GM19397 (cell line): Measurements from ENCODE around the gene CCL2.

ENCODE experiments used
- ATAC-seq: cut with Tn5 transposase; IDR thresholded peaks from one replicate; pipeline ENCODE4 v1.9.1; 2021; ENCODE audit warnings: mild to moderate bottlenecking, moderate library complexity; ENCODE audit not compliant: unreplicated experiment

CCL2 gene

DNA sequence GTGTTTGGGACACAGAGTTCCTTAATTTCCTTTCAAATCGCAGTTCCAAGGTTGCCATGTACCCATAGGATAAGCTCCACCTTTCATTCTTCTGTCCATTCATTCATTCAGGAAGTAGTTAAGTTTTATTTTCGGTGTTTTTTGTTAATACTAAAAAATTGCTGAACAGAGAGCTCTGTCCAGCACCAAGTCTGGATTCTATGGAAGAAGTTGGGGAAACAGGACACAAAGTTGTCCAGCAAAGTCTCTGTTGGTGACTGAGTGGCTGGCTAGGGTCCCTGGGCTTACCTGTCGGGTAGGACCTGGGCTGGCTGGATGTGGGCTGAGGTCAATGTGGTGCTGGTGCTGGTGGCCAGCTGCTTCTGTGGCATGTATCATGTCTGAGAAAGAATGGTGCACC, 17.6 kb upstream of the CCL2 start:
- ATAC-seq = no peak

DNA sequence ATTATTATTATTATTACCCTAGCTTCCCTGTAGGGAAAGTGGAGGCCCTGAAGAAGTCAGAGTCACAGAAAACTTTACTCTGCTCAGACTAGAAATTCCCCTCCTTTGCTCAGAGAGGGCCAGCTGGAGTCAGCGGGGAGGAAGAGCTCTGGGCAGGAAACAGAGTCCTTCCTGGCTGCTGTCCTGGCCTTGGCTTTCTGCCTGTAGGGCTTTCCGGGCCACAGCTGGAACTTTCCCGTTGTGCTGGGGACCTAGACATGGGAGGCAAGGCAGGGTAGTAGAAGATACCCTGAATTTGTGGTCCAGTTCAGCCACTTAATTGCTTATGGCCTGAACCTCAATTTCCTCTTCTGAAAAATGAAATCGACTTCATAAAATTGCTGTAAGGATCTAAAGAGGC, 14.0 kb upstream of the CCL2 start:
- ATAC-seq = no peak

DNA sequence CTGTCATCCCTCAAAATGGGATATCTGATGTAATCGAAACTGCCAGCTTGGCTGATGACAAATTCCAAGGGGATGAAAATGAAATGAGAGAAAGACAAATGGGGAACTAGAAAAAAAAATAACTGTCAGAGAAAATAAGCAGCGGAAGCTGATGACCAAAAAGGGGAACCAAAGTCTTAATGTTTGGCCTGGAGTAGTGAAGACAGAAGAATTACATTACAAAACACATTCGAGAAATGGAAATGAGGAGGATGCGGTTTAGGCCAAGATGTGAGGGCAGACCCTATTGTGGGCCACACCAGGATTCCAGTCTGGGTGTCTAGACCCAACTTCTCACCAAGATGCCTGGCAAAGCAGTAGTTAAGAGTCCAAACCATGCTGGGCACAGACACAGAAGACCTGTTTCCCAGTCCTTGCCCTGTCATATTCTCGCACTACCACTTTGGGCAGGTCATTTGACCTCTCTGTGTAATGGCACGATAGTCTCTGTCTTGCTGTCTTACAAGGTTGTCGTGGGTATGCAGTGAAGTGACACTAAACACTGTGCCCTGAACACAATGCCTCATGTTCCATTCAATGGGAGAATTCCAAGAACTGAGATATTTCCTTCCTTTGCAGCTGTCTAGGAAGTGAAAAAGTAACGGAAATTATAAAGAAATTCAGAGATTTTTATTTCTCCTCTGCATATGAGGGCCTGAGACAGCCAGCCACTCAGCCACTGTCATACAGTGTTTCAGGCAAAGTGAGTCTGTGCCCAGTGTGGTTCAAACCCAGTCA, 12.3 kb upstream of the CCL2 start:
- no peak for ATAC-seq

DNA sequence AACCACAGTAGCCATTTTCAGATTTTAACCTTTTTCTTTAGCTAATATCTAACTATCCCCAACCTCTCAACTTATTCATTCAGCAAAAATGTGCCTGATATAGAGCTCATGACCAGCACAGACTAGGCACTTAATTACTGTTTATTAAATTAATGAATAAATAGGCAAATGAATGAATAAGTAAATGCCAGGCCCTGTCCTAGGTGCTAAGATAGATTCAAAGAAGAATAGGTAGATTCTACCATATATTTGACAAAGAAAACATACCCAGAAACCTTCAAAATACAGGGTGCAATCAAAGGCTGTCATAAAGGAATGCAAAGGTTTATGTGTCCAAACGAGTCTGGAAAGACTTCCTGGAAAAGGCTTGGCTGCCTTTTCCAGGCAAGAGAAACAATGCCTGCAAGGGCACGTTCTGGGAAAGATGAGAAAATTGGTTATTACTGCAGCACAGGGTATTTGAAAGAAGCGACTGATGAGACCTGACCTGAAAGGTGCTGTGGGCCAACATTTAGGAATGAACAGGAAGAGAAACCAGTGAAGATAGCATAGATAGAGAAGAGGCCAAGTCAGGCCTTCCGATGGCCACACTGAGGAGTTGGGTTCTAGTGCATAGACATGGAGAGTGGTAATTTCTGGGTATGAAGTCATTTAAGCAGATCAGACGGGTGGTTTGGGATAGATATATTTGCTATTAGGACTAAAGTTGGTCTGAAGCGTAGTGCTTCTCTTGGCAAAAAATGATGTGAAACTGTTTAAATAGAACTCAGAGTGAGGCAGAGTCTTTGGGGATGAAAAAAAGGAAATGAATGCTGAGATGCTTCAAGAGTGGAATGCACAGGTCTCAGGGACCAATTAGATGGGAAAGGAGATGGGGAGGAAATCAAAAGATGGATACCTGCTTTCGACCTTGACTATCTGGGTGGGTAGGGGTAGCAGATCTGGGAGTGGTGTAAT, 11.4 kb upstream of the CCL2 start:
- no peak for ATAC-seq

DNA sequence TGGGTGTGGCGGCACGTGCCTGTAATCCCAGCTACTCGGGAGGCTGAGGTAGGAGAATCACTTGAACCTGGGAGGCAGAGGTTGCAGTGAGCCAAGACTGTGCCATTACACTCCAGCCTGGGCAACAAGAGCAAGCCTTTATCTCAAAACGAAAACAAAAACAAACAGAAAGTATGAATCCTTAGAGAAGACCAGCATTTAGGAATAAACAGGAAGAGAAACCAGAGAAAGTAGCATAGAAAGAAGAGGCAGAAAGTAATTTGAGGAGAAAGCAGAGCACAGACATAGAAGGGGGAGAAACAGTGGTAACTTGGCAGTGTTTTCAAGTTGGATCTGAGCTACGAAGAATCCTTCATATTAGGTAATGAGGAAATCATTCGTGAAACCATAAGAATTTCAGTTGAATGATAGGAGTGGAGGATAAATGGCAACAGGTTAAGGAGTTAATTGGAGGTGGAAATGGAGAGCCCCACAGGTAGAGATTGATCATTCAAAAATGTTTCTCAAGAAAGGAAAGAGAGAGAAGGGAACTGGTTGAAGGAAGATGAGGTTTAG, 9.7 kb upstream of the CCL2 start:
- ATAC-seq = no peak

DNA sequence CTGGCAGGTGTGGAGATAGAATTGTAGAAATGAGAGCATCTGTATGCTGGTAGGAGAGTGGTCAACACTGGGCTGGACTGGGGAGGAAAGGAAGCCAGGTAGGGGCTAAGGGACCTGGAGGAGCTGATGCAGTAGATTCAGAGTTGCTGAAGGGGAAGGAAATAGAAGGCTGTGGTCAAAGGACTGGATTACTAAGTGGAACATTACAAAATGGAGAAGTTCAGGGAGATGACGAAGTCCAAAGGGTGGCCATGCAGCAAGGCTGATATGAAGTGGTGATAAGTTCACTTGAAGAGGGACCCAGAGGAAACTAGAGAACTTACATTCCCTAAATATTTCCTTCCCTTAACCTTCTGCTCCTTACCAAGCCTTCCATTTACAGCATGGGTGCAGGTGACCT, 8.6 kb upstream of the CCL2 start:
- ATAC-seq = no peak

DNA sequence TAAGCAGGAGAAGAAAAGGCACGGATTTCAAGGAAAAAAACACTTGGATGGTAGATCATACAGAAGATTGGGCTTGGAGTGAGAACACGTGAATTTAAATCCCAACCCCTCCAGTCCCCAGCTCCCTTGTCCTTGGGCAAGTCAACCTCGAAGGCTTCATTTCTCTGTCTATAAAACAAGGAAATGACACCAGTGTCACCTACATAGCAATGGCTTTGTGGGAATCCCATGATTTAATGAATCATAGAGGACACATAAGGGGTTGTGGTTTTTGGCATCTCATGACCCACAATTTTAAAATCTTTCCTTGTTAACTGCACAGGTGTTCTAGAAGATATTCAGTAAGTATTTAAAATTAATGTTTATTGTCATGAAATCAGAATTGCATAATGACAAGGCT, 8.2 kb upstream of the CCL2 start:
- no peak for ATAC-seq

DNA sequence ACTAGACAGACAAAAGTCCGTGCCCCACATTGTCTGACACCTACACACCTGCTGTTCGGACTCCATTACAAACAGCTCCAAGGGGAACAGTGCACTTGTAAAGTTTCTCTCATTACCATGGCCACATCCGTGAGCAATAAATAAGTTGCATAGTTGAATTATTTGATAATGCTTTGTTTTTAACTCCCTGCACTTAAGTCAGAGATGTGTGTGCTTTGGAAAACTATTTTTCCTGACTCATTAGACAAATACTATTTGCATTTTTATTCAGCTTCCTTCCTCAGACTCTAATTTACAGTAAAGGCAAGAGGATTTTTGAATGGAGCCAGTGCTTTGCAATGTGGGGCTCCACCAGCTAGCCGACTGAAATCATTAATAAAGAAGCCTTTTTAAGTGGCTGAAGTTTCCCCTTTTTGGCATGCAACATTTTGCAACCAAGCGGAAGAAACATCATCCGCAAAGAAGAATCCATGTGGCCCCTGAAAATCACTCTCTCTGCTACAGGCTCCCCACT, 6.5 kb upstream of the CCL2 start:
- ATAC-seq = no peak

DNA sequence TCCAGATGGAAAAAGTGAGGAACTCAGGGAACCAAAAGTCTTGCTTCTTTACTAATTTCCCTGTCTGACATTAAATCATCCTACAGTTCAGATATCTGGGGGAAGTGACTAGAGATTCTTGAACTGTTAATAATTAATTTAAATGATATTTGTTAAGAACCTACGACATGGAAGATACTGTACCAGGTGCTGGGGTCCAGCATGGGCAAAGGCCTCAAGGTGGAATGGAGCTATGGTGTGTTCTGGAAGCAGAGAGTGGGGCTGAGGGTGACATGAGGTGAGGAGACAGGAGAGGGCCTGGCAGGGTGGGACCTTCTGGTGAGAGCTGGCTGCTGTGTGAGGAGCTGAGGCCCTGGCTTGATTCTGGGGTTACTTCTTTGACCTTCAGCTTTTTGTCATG, 6.0 kb upstream of the CCL2 start:
- ATAC-seq = no peak

DNA sequence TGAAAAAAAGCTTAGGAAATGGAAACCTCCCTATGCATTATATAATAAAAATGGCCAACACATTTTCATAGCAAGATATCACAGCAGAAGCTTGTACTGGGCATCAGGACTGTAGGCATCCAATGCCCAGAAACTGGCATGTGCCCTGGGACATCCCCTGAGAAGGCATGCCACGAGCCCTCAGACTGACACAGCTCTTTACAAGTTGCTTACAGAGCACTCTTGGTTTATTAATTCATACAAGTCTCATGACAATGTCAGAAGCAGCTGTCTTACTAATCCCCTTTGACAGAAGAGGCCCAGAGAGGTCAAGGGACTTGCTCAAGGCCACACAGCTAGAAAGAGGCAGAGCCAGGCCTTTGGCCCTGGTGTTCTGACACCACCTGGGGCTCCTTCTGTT, 5.6 kb upstream of the CCL2 start:
- no peak for ATAC-seq

DNA sequence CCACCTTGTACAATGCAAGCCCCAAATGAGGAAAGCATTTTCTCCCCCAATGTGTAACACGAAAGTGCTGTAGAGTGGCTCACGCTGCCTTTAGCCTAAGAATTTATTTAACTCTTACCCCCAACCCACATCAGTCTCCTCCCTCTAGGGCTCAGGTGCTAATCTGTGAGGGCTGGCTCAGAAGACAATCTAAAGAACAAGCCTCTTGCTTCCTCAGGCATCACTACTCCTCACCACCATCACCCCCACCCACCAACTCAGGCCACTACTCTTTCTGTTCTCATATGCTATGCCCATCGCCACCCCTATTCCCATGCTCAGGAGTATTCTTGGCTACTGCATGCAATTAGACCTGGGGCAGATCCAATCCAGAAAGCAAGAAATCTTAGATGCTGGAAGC, 3.9 kb upstream of the CCL2 start:
- no peak for ATAC-seq

DNA sequence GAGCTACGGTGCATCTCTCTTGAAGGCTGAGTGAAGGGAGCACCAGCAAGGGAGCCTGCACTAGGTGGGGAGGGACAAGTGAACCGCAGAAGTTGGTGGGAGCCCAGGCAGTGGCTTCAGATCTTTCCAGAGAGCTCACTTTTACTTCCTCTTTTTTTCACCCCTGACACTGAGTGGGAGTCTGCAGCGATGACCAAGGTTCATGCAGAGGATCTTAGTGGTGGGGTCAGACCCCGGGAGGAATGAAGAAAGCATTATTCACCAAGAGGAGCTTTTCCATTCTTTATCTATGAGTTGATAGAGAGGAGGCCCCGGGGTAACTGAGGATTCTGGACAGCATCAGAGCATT, 3.0 kb upstream of the CCL2 start:
- ATAC-seq = no peak

DNA sequence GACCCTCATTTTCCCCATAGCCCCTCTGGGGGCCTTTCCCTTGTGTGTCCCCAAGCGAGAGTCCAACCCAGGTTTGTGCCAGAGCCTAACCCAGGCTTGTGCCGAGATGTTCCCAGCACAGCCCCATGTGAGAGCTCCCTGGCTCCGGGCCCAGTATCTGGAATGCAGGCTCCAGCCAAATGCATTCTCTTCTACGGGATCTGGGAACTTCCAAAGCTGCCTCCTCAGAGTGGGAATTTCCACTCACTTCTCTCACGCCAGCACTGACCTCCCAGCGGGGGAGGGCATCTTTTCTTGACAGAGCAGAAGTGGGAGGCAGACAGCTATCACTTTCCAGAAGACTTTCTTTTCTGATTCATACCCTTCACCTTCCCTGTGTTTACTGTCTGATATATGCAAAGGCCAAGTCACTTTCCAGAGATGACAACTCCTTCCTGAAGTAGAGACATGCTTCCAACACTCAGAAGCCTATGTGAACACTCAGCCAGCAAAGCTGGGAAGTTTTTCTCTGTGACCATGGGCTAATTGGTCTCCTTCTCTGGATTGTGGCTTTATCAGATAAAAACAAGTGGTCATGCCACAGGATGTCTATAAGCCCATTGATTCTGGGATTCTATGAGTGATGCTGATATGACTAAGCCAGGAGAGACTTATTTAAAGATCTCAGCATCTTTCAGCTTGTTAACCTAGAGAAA, 2.5 kb upstream of the CCL2 start:
- ATAC-seq = no peak

DNA sequence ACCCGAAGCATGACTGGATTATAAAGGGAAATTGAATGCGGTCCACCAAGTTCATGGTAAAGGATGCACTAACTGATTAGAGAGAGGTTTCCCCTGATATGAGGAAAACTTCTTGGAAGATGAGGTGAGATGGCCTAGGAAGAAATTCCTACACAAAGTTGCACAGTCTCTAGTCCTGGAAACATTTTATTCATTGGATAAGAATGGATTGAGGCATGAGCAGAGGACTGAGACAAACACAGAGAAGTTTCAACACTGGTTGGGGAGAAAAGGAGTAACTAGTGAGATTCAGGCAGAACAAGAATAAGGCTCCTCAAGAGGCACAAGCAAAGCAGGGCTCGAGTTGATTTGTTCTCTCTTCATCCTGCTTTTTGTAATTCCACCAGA, 2.0 kb upstream of the CCL2 start:
- ATAC-seq = no peak

DNA sequence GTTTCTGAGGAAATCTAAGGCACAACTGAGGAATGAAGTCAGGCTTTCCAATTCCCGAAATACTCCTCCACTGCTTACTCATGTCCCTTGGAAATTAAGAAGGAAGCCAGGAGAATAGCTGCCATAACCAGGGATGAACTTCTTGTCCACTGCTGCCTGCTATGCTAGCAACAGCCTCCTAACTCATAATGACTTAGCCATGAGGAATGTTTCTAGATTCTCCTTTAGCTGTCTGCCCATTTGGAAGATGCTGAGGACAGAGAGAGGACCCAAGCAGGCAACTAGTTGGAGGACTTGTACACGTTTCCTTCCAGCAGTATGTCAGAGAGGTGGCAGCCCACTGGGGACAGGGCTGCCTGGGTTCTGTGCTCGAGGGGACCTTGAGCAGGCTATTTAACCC, 939 bp upstream of the CCL2 start:
- no peak for ATAC-seq

DNA sequence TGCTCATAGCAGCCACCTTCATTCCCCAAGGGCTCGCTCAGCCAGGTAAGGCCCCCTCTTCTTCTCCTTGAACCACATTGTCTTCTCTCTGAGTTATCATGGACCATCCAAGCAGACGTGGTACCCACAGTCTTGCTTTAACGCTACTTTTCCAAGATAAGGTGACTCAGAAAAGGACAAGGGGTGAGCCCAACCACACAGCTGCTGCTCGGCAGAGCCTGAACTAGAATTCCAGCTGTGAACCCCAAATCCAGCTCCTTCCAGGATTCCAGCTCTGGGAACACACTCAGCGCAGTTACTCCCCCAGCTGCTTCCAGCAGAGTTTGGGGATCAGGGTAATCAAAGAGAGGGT, 272 bp downstream of the CCL2 start:
- ATAC-seq = no peak

DNA sequence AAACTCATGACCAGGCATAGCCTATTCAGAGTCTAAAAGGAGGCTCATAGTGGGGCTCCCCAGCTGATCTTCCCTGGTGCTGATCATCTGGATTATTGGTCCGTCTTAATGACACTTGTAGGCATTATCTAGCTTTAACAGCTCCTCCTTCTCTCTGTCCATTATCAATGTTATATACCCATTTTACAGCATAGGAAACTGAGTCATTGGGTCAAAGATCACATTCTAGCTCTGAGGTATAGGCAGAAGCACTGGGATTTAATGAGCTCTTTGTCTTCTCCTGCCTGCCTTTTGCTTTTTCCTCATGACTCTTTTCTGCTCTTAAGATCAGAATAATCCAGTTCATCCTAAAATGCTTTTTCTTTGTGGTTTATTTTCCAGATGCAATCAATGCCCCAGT, 756 bp downstream of the CCL2 start:
- ATAC-seq = no peak

DNA sequence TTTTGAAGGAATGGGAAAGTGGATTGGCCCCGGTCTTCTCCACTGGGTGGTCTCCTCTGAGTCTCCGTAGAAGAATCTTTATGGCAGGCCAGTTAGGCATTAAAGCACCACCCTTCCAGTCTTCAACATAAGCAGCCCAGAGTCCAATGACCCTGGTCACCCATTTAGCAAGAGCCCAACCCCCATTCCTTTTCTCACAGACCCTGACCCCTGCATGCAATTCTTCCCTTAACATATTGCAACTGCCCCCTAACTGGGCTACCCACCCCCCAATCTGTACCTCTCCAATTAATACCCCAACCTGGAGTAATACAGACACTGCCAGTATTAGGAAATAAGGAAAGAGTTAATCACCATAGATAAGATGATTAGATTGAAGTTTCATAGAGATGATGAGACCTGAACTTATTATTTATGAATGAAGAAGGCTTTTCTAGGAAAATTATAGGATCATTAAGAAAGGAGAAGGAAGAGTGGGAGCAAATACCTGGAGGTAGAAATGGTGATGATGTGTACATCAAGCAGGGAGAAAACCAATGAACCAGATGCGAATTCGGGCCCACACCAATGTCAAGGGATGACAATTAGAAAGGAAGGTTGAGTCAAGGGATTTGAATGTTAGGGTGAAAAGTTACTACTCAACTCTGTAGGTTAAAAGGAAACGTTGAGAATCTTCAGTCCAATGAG, 2.4 kb downstream of the CCL2 start:
- ATAC-seq = no peak

DNA sequence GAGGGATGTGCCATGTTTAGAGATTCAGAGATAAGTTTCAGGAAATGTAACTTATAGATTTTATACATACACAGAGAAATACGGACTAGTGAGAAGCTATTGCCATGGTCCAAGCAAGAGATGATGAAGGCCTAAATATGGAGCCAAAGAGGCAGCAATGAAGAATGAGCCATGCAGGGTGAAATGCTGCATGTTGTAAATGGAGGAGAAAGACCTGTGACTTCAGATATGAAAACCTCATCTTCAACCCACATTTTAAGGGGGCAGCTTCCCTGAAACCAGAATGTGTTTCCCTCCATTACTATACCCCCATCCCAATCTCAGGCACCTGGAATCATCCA, 2.9 kb downstream of the CCL2 start:
- no peak for ATAC-seq

DNA sequence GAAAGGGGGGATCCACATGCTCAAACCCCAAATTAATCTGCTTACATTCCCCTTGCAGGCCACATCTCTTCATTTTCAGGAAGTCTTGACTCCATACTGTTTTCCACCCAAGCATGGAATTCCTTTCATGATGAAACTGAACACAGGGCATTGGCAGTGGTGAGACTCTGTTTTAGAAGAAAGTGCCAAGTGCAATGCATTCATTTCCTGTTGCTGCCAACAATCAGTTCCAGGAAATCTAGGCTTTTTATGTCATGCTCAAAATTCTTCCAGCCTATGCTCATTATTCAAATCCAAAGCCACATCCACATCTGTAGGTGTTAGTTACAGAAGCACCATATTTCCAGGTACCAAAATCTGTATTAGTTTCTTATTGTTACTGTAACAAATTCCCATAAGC, 4.1 kb downstream of the CCL2 start:
- no peak for ATAC-seq

DNA sequence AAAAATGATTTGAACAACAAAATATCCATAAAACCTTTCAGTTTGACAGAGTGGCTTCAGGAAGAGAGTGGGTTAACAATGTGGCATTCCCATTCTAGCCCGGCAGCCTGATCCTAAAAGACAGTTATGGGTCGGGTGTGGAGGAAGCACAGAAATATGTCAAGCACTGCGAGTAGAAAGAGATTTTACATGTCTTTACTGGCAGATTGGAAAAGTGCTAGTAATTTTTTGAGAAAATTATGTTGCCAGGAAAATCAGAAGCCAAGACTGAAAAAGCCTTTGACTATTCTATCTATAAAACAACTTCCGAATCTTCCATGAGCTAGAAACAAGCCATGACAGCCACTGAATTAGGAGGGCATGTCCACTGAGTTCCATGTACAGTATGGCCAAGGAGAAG, 5.8 kb downstream of the CCL2 start:
- no peak for ATAC-seq
